Amniotic stem cell (primary cell): ENCODE measurements around the gene ID3.
A peak's percentile ranks its signal among the peaks of the same experiment; 100 is the strongest.
"Not testable (repeated sequence)": the region's sequence is repeated elsewhere in the genome, so short reads cannot be mapped to it uniquely, and the experiment has no call there.

Experiments
- DNase-seq: peaks from one replicate; lab custom pipeline; 2025; lab: John Stamatoyannopoulos, UW

Gene ID3

GRCh38 chr1:23548704-23549143, 10.6 kb downstream of the ID3 start:
- DNase-seq = no peak

GRCh38 chr1:23546897-23547584, 12.3 kb downstream of the ID3 start:
- DNase-seq = no peak

DNA sequence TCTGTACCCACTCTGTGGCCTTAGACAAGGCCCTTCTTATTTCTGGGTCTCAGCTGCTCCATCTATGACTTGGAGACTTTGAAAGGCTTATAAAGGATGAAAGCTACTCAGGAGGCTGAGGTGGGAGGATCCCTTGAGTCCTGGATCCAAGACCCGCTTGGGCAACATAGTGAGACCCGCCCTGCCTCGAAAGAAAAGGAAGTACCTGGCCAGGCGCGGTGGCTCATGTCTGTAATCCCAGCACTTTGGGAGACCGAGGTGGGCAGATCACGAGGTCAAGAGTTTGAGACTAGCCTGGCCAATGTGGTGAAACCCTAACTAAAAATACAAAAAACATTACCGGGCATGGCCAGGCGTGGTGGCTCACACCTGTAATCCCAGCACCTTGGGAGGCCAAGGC, 13.4 kb downstream of the ID3 start:
- no peak for DNase-seq

DNA sequence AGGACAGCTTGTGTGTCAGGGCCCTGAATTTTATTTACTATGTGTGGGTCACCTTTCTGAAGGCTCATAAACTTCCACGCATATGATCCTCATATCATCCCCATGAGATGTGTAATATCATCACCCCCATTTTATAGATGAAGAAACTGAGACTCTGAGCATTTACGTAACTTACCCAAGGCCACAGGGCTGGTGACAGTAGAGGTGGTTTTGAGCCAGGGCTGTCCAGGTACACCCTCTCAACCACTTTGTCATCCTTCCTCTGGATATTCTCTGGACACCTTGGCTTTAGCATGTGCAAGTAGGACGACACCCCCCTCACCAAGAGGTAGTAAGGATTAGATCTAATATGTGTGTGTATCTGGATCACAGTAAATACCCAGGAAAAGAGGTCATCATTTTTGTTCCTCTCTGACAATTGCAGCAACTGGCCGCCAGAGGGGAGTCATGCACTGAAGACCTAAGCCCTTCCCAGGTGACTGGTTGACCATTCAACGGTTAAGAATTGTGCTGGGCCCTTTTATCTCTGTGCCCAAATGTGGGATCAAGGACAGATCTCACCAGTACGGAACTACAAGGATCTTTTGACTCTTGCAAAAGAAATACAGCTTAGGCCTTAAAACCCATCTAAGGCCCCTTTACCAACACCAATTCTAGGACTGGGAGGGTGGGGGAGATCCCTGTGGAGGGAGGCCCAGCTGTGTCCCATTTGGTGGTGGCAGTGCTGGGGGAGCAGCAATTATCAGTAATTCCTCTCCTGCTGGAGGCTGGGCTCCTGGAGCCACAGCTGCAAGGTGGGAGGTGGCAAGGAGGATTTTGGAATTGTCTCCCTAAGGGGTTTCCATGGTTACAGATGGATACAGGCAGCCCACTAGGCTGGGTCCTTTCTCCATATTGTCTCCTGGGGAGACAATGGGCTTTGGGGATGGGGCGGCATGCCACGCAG, 14.6 kb downstream of the ID3 start:
- peak; percentile 68 for DNase-seq

GRCh38 chr1:23543707-23544443, 15.4 kb downstream of the ID3 start:
- no peak for DNase-seq

GRCh38 chr1:23542940-23543339, 16.4 kb downstream of the ID3 start:
- not testable (repeated sequence) for DNase-seq

GRCh38 chr1:23539698-23540266, 19.5 kb downstream of the ID3 start:
- peak; percentile 59 for DNase-seq

GRCh38 chr1:23537296-23537973, 21.9 kb downstream of the ID3 start:
- no peak for DNase-seq

GRCh38 chr1:23533246-23534023, 25.9 kb downstream of the ID3 start:
- DNase-seq = no peak

DNA sequence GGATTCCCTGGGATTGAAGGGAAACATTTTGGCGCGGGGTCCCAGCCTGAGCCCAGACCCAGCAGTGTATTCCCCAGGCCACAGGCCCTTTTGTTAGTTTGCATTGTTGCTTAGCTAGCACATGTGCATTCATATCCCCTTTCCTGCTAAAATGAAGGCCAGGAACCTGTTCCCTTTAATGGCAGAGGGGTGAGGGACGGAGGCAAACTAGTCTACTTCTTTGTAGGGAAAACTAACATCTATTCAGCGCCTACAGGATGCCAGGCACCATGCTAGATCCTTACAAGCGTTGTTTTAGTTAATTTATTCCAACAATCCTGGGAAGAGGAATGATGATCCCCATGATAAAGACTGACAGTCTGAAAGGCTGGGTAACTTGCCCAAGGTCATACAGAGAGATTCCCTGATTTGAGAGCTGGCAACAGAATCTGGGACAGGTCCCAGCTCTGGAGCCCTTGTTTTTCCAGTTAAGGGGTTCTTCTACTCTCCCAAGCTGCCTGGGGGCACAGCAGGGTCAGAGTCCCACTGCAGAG, 27.7 kb downstream of the ID3 start:
- no peak for DNase-seq

GRCh38 chr1:23530747-23531561, 28.3 kb downstream of the ID3 start, which contains the start of gene E2F2:
Gene E2F2, minus strand, starts transcription at chr1:23531233. Its CDS starts 440 bp downstream, at chr1:23530793.
- DNase-seq = peak; percentile 64

GRCh38 chr1:23530087-23530746, 29.1 kb downstream of the ID3 start:
- DNase-seq = no peak

DNA sequence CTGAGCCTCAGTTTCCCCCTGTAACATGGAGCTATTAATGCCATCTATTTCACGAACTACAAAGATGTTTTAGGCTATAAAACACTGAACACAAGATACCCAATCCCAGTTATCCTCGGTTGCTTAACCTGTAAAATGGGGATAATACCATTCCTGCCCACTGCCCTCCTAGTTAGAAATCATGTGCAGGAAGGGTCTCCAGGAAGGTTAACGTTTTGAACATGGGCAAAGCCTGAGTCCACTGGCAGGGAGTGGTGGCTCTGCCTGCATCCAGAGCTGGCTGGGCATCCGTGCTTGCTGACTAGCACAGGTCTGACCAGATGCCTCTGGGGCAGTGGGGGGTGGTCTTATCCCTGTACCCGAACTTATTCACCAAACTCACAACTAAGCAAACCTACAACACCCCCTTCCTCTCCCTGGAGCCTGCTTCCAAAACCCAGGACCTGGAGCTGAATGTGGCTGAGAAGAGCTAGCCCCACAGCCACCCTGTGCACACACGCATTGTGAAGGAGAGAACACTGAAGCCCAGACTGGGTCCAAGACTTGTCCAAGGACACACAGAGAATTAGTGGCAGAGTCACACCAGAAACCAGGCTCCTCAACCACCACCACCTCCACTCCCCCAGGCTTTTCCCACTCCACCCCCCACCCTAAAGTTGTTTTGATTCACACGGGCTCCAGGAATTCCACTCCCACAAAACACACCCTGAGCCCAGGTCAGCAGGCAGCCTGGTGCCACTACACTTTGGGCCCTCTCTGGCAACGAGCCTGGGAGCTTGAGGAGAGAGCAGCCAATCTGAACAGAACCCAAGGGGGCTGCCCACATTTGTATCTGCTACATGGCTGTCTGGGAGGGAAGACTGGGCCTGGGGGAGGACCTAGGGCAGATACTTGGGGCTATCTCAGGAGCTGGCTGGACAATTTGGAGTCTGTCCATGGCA, 29.9 kb downstream of the ID3 start:
- DNase-seq = no peak

DNA sequence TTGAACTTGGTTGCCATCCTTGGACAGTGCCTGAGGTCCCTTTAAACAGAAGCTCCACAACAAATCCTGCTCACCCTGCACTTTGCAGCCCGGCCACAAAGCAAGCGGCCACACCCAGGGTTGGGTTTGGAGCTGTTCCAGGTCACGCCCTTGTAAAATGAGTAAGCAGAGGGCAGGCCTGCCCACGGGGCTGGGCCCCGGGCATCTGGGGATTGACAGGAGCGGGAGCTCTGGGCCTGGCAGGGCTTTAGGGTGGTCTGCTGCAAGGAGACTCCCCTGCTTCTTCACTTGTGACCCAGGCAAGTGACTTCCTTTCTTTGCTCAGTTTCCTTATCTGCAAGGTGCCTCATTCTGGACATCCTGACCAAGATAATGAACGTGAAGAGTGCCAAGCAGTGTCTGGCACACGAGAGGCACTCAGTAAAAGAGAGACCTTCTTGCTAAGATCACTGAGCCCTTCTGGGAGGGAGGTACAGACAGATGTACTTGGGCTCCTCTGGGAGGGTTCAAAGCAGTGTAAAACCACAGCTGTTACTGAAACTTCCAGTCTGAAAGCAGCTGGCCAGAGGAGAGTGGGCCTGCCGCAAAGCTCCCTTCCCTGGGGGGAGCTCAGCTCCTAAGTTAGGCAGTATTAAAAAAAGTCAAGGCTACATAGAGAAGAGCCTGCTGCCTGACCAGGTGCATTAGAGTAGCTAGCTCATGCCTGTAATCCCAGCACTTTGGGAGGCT, 30.9 kb downstream of the ID3 start:
- no peak for DNase-seq

- DNase-seq = no peak
Observed at GRCh38 chr1:23527900-23528249, 31.4 kb downstream of the ID3 start.

DNA sequence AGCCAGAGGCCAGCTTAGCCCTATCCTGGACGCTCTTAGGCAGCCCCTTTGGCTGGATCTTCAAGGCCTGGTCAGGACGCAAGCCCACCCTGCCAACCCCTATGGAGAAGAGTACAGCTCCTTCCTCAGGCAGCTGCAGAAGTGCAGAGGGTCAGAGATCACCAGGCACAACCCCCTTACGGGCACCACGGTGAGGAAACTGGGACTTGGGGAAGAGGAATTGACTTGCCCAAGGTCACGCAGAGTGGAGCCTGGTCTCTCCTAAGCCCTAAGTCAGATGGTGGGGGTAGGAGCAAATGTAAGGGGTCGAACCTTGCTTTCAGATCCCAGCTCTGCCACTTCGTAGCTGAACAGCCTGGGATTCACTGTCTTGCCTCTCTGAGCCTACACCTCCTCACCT, 31.9 kb downstream of the ID3 start:
- DNase-seq = no peak
